ENCODE results near the gene COL1A1. TPM values are rescaled to one million over a fixed set of nuclear protein-coding genes. Genes with fewer than 3 reads are reported as not detected.

The COL1A1 gene
- total RNA-seq (2014; rRNA removed; shearing (Covaris generic)) (not detected in 2 replicates), total RNA-seq (2022) (not detected in 2 replicates), Bru-seq, nascent RNA (percentile 6 among the genes with signal in this experiment), BruChase-seq, experiment 1, labeled RNA remaining after a 6-hour chase (percentile 7 among the genes with signal in this experiment), BruChase-seq, experiment 2, labeled RNA remaining after a 2-hour chase (percentile 12 among the genes with signal in this experiment)
- long read RNA-seq = 0 reads

GRCh38 chr17:50201276-50201854, at the start of gene COL1A1:
TSS of gene COL1A1 (minus strand) at chr17:50201631. CDS start at chr17:50201513, 118 bp downstream.
- Histone ChIP-seq H2AFZ (ENCODE audit: low read length) (peak within 1 kb of the TSS; percentile 40; the same call in 1 of the 2 replicates), H3K9me3 (ENCODE audit: low read length) (no peaks in the 10 kb centered on the region), H3K4me1 (ENCODE audit: insufficient read depth, low read length, poor library complexity, severe bottlenecking) (peaks cover 8% of the 10 kb centered on the region), H3K4me3 (ENCODE audit: low read depth, low read length, poor library complexity, severe bottlenecking) (peak within 1 kb of the TSS; percentile 55), H3K9me2 (ENCODE audit: insufficient read depth, low read length) (no peaks in the 10 kb centered on the region), H3K27ac (ENCODE audit: low read depth, low read length, poor library complexity, severe bottlenecking) (no peak within 1 kb of the TSS), H4K20me1 (ENCODE audit: insufficient read depth, low read length) (no peaks in the 10 kb centered on the region; the same call in 1 of the 2 replicates), H3K79me2 (ENCODE audit: insufficient read depth, low read depth, low read length) (no peaks in the 10 kb centered on the region), H3K36me3 (ENCODE audit: insufficient read depth, low read length) (no peaks in the 10 kb centered on the region), H3K4me2 (ENCODE audit: low read length) (peak within 1 kb of the TSS; percentile 75)
- DNase-seq (ENCODE audit: low spot score) = no peak
- ChIA-PET CTCF (ENCODE audit: unreplicated experiment) (interaction anchor here (0.8 kb wide), 1 partner anchor 32 kb away, joined by 4 read pairs; no protein-coding TSS in a partner anchor), POLR2A (no interaction called here)
- TF ChIP-seq CTCF (conservative IDR thresholded peaks at IDR 0.05; ENCODE audit: low read length) = no peak
- TF ChIP-seq EZH2phosphoT487 (IDR thresholded peaks at IDR 0.05; ENCODE audit: borderline replicate concordance, low read depth, low read length) = no peak
- intact Hi-C loops (cut with micrococcal nuclease; ENCODE audit: unreplicated experiment) = no loop called here
- BruUV-seq (replicated peaks) = no TSS peak

DNA sequence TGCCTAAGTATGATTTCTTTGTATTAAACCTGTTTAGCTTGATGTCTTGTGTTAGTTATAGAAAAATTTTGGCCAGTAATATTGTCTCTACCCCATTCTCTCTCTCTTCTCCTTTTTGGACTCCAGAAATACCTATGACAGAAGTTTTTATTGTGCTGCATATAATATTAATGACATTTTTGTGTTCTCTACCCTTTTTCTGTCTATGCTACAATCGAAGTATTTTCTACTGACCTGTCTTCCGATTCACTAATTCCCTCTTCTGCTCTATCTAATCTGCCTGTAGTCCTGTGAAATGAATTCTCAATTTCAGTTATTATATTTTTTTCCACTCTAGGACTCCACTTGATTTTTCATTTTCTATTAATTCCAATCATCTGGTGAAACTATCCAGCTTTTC, 46.8 kb upstream of the COL1A1 start:
- POLR2A ChIA-PET = no interaction called here
- H3K27ac ChIP-seq (ENCODE audit: low read depth, low read length, poor library complexity, severe bottlenecking) = no peak overlapping the region
- intact Hi-C loops (cut with micrococcal nuclease; ENCODE audit: unreplicated experiment) = no loop called here
- no peaks in the 10 kb centered on the region for H4K20me1 ChIP-seq (ENCODE audit: insufficient read depth, low read length)
- BruUV-seq (replicated peaks) = no TSS peak
- no peak overlapping the region for H3K4me3 ChIP-seq (ENCODE audit: low read depth, low read length, poor library complexity, severe bottlenecking)
- no peak overlapping the region for H2AFZ ChIP-seq (ENCODE audit: low read length)
- peaks cover 19% of the 10 kb centered on the region for H3K9me3 ChIP-seq (ENCODE audit: low read length)
- no peak for TF ChIP-seq CTCF (conservative IDR thresholded peaks at IDR 0.05; ENCODE audit: low read length)
- TF ChIP-seq EZH2phosphoT487 (IDR thresholded peaks at IDR 0.05; ENCODE audit: borderline replicate concordance, low read depth, low read length) = no peak
- H3K36me3 ChIP-seq (ENCODE audit: insufficient read depth, low read length) = no peaks in the 10 kb centered on the region
- no peak overlapping the region for H3K4me2 ChIP-seq (ENCODE audit: low read length)
- no peak for DNase-seq (ENCODE audit: low spot score)
- no peaks in the 10 kb centered on the region for H3K79me2 ChIP-seq (ENCODE audit: insufficient read depth, low read depth, low read length)
- CTCF ChIA-PET (ENCODE audit: unreplicated experiment) = no interaction called here
- H3K4me1 ChIP-seq (ENCODE audit: insufficient read depth, low read length, poor library complexity, severe bottlenecking) = no peaks in the 10 kb centered on the region
- H3K9me2 ChIP-seq (ENCODE audit: insufficient read depth, low read length) = no peaks in the 10 kb centered on the region

DNA sequence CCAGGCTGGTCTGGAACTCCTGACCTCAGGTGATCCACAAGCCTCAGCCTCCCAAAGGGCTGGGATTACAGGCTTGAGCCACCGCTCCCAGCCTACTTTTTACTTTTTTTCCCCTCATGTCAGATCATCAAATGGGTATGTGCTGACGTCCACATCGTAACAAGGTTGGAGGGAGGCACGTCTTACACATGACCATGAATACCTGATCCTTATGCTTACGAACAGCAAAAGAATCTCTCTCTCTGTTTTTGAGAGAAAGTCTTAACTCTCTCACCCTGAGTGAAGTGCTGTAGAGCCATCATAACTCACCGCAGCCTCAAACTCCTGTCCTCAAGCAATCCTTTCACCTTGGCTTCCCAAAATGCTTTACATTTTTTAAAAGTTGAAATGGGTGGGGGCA, 43.3 kb upstream of the COL1A1 start:
- ChIA-PET POLR2A (no interaction called here), CTCF (ENCODE audit: unreplicated experiment) (no interaction called here)
- peaks cover 15% of the 10 kb centered on the region for H3K9me3 ChIP-seq (ENCODE audit: low read length)
- no peaks in the 10 kb centered on the region for H4K20me1 ChIP-seq (ENCODE audit: insufficient read depth, low read length)
- TF ChIP-seq EZH2phosphoT487 (IDR thresholded peaks at IDR 0.05; ENCODE audit: borderline replicate concordance, low read depth, low read length) (no peak), CTCF (conservative IDR thresholded peaks at IDR 0.05; ENCODE audit: low read length) (no peak)
- H3K79me2 ChIP-seq (ENCODE audit: insufficient read depth, low read depth, low read length) = no peaks in the 10 kb centered on the region
- no peaks in the 10 kb centered on the region for H3K36me3 ChIP-seq (ENCODE audit: insufficient read depth, low read length)
- no TSS peak for BruUV-seq (replicated peaks)
- H3K4me3 ChIP-seq (ENCODE audit: low read depth, low read length, poor library complexity, severe bottlenecking) = no peak overlapping the region
- no peaks in the 10 kb centered on the region for H3K9me2 ChIP-seq (ENCODE audit: insufficient read depth, low read length)
- intact Hi-C loops (cut with micrococcal nuclease; ENCODE audit: unreplicated experiment) = no loop called here
- no peak overlapping the region for H3K27ac ChIP-seq (ENCODE audit: low read depth, low read length, poor library complexity, severe bottlenecking)
- DNase-seq (ENCODE audit: low spot score) = no peak
- no peak overlapping the region for H3K4me2 ChIP-seq (ENCODE audit: low read length)
- H2AFZ ChIP-seq (ENCODE audit: low read length) = no peak overlapping the region
- H3K4me1 ChIP-seq (ENCODE audit: insufficient read depth, low read length, poor library complexity, severe bottlenecking) = no peaks in the 10 kb centered on the region

All from OCI-LY7 (cell line).